ENCODE measurements around the gene ATP8B4. TPM values are rescaled to one million over a fixed set of nuclear protein-coding genes. Genes with fewer than 3 reads are reported as not detected.

Gene ATP8B4
- total RNA-seq, 4 donors from 2014 or later: 2.0 to 9.8 (median 9.2) TPM

DNA sequence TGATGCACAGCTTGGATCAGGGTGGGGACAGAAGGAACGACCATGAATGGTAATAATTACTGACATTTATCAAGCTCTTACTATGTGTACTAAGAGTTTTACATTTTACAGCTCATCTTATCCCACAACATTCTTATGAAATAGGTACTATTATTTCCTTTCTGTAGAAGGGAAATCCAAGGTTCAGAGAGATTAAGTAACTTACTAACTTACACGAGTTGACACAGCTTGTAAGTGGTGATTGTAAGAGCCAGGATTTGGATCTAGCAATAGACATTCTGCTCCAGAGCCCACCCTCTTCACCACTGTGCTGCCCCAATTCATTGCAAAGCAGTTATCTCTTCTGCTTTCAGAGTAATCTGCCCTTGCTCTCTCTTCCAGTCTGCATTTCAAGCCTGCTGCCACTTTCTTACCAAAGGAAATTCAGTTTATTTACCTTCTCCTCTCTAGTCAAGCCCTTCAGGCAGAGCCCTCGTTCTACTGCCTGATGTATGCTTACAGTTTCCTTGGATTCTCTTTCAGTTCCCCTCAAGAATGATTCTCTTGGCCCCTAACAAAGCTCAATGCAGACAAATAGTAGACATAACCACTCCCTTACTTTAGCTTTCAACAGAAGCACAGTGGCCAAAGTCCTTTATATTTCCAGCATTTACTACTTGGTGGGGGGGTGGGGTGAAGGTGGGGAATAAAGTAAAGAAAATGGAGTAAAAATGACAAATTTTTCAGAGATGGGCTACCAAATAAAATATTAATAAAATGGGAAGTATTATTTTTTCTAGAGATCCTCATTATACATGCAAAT is 65.8 kb downstream of the ATP8B4 start:
- H3K4me3 ChIP-seq: no peak overlapping the region
- no peaks in the 10 kb centered on the region for H3K27me3 ChIP-seq
- peaks cover 0 to 47% (median 2%) of the 10 kb centered on the region in 3 donors for H3K4me1 ChIP-seq
- ATAC-seq: no peak
- WGBS, 2 donors (ENCODE audit: low coverage in 1 of 2): 49 to 73% methylated on average over 3 of the region's 3 CpGs
- H3K9me3 ChIP-seq: no peaks in the 10 kb centered on the region
- TF ChIP-seq EP300 (IDR thresholded peaks at IDR 0.05) (no peak), POLR2AphosphoS5 (IDR thresholded peaks at IDR 0.05) (no peak), POLR2A (IDR thresholded peaks at IDR 0.05) (no peak), CTCF (IDR thresholded peaks at IDR 0.05) (no peak)
- peak overlapping the region in 2 of 4 donors; percentile 2 to 22 for H3K27ac ChIP-seq
- H3K36me3 ChIP-seq: no peaks in the 10 kb centered on the region

GRCh38 chr15:50051811-50052419 is 67.1 kb downstream of the ATP8B4 start:
- Histone ChIP-seq H3K4me3 (no peak overlapping the region), H3K4me1 (peaks cover 0 to 36% (median 0%) of the 10 kb centered on the region in 3 donors), H3K27ac (peak overlapping the region in 2 of 4 donors; percentile 30 to 43), H3K9me3 (no peaks in the 10 kb centered on the region), H3K27me3 (no peaks in the 10 kb centered on the region), H3K36me3 (no peaks in the 10 kb centered on the region)
- peak; percentile 72 for ATAC-seq
- 0 to 44% methylated on average over 2 to 3 of the region's 3 CpGs for WGBS, 2 donors (ENCODE audit: low coverage in 1 of 2)
- TF ChIP-seq EP300 (IDR thresholded peaks at IDR 0.05): no peak
- TF ChIP-seq POLR2A (IDR thresholded peaks at IDR 0.05): no peak
- no peak for TF ChIP-seq POLR2AphosphoS5 (IDR thresholded peaks at IDR 0.05)
- TF ChIP-seq CTCF (IDR thresholded peaks at IDR 0.05): peak; percentile 55 to 74 (median 65)

DNA sequence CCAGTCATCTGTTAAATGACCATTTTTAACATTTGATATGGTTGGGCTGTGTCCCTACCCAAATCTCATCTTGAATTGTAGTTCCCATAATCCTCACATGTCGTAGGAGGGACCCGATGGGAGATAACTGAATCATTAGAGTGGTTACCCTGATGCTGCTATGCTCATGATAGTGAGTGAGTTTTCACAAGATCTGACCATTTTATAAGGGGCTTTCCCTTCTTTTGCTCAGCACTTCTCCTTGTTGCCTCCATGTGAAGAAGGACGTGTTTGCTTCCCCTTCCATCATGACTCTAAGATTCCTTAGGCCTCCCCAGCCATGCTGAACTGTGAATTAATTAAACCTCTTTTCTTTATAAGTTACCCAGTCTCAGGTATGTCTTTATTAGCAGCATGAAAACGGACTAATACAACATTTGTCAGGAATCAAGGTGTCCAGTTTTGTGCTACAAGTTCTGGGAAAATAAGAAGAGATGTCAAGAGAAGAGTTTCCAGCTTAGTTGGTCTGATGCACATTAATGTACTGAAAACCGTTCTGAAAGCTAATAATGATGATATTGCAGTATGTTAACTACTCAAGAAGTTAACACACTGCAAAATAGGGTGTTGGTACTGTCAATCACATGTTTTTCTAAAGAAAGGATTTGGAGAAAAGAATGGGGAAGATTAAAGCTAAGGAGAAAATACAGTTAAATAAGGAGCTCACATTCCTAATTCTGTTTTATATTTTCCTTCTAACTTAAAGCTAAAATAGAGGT is 67.9 kb downstream of the ATP8B4 start:
- WGBS, 2 donors (ENCODE audit: low coverage in 1 of 2): 68 to 85% methylated on average over 3 to 4 of the region's 5 CpGs
- ATAC-seq: no peak
- H3K27me3 ChIP-seq: no peaks in the 10 kb centered on the region
- no peaks in the 10 kb centered on the region for H3K9me3 ChIP-seq
- H3K36me3 ChIP-seq: no peaks in the 10 kb centered on the region
- H3K4me1 ChIP-seq: peaks cover 0 to 34% (median 0%) of the 10 kb centered on the region in 3 donors
- no peak overlapping the region for H3K4me3 ChIP-seq
- peak overlapping the region in 1 of 4 donors; percentile 43 for H3K27ac ChIP-seq
- no peak for TF ChIP-seq CTCF (IDR thresholded peaks at IDR 0.05)
- no peak for TF ChIP-seq POLR2A (IDR thresholded peaks at IDR 0.05)
- TF ChIP-seq EP300 (IDR thresholded peaks at IDR 0.05): no peak
- no peak for TF ChIP-seq POLR2AphosphoS5 (IDR thresholded peaks at IDR 0.05)

GRCh38 chr15:50049871-50050270 is 69.2 kb downstream of the ATP8B4 start:
- H3K4me3 ChIP-seq: no peak overlapping the region
- no peak for ATAC-seq
- H3K9me3 ChIP-seq: no peaks in the 10 kb centered on the region
- peaks cover 0 to 21% (median 0%) of the 10 kb centered on the region in 3 donors for H3K4me1 ChIP-seq
- no peak for TF ChIP-seq POLR2AphosphoS5 (IDR thresholded peaks at IDR 0.05)
- TF ChIP-seq EP300 (IDR thresholded peaks at IDR 0.05): no peak
- no peak for TF ChIP-seq CTCF (IDR thresholded peaks at IDR 0.05)
- TF ChIP-seq POLR2A (IDR thresholded peaks at IDR 0.05): no peak
- no peaks in the 10 kb centered on the region for H3K36me3 ChIP-seq
- no peaks in the 10 kb centered on the region for H3K27me3 ChIP-seq
- no peak overlapping the region for H3K27ac ChIP-seq
